ENCODE data around the gene FARS2.
A peak's percentile ranks its signal among the peaks of the same experiment; 100 is the strongest.

Gene FARS2

GRCh38 chr6:5737460-5737859, 476.1 kb downstream of the FARS2 start:
- Histone ChIP-seq H3K27me3 (ENCODE audit: control insufficient read depth, insufficient read depth, low read length) (no peaks in the 10 kb centered on the region), H3K4me3 (ENCODE audit: low read length) (no peak overlapping the region), H3K4me1 (ENCODE audit: control insufficient read depth, low read depth, low read length) (peaks cover 6% of the 10 kb centered on the region), H3K9me3 (ENCODE audit: control insufficient read depth, low read depth, low read length) (no peaks in the 10 kb centered on the region), H3K27ac (ENCODE audit: low read length) (no peak overlapping the region), H3K9ac (ENCODE audit: low read length) (no peak overlapping the region), H3K36me3 (ENCODE audit: control insufficient read depth, low read depth, low read length) (no peaks in the 10 kb centered on the region)

- no peaks in the 10 kb centered on the region for H3K9me3 ChIP-seq (ENCODE audit: control insufficient read depth, low read depth, low read length)
- no peak overlapping the region for H3K4me3 ChIP-seq (ENCODE audit: low read length)
- no peak overlapping the region for H3K9ac ChIP-seq (ENCODE audit: low read length)
- no peaks in the 10 kb centered on the region for H3K27me3 ChIP-seq (ENCODE audit: control insufficient read depth, insufficient read depth, low read length)
- no peaks in the 10 kb centered on the region for H3K36me3 ChIP-seq (ENCODE audit: control insufficient read depth, low read depth, low read length)
- H3K4me1 ChIP-seq (ENCODE audit: control insufficient read depth, low read depth, low read length), result peaks cover 8% of the 10 kb centered on the region
- H3K27ac ChIP-seq (ENCODE audit: low read length), result no peak overlapping the region
Measured at GRCh38 chr6:5738211-5738610, 476.9 kb downstream of the FARS2 start.

- Histone ChIP-seq H3K27ac (ENCODE audit: low read length) (no peak overlapping the region), H3K9me3 (ENCODE audit: control insufficient read depth, low read depth, low read length) (no peaks in the 10 kb centered on the region), H3K9ac (ENCODE audit: low read length) (no peak overlapping the region), H3K27me3 (ENCODE audit: control insufficient read depth, insufficient read depth, low read length) (no peaks in the 10 kb centered on the region), H3K4me1 (ENCODE audit: control insufficient read depth, low read depth, low read length) (peaks cover 11% of the 10 kb centered on the region), H3K4me3 (ENCODE audit: low read length) (no peak overlapping the region), H3K36me3 (ENCODE audit: control insufficient read depth, low read depth, low read length) (no peaks in the 10 kb centered on the region)
Measured at GRCh38 chr6:5744497-5744896, 483.2 kb downstream of the FARS2 start.

- no peak overlapping the region for H3K27ac ChIP-seq (ENCODE audit: low read length)
- H3K27me3 ChIP-seq (ENCODE audit: control insufficient read depth, insufficient read depth, low read length), result no peaks in the 10 kb centered on the region
- H3K9ac ChIP-seq (ENCODE audit: low read length), result no peak overlapping the region
- H3K4me1 ChIP-seq (ENCODE audit: control insufficient read depth, low read depth, low read length), result peaks cover 11% of the 10 kb centered on the region
- no peaks in the 10 kb centered on the region for H3K9me3 ChIP-seq (ENCODE audit: control insufficient read depth, low read depth, low read length)
- H3K4me3 ChIP-seq (ENCODE audit: low read length), result no peak overlapping the region
- H3K36me3 ChIP-seq (ENCODE audit: control insufficient read depth, low read depth, low read length), result no peaks in the 10 kb centered on the region
Measured at GRCh38 chr6:5745081-5745480, 483.8 kb downstream of the FARS2 start.

GRCh38 chr6:5746053-5746758, 484.9 kb downstream of the FARS2 start:
- Histone ChIP-seq H3K9ac (ENCODE audit: low read length) (no peak overlapping the region), H3K4me1 (ENCODE audit: control insufficient read depth, low read depth, low read length) (peaks cover 11% of the 10 kb centered on the region), H3K27ac (ENCODE audit: low read length) (no peak overlapping the region), H3K4me3 (ENCODE audit: low read length) (no peak overlapping the region), H3K9me3 (ENCODE audit: control insufficient read depth, low read depth, low read length) (no peaks in the 10 kb centered on the region), H3K36me3 (ENCODE audit: control insufficient read depth, low read depth, low read length) (no peaks in the 10 kb centered on the region), H3K27me3 (ENCODE audit: control insufficient read depth, insufficient read depth, low read length) (no peaks in the 10 kb centered on the region)

- Histone ChIP-seq H3K4me3 (ENCODE audit: low read length) (no peak overlapping the region), H3K4me1 (ENCODE audit: control insufficient read depth, low read depth, low read length) (peaks cover 12% of the 10 kb centered on the region), H3K36me3 (ENCODE audit: control insufficient read depth, low read depth, low read length) (no peaks in the 10 kb centered on the region), H3K9me3 (ENCODE audit: control insufficient read depth, low read depth, low read length) (no peaks in the 10 kb centered on the region), H3K9ac (ENCODE audit: low read length) (no peak overlapping the region), H3K27ac (ENCODE audit: low read length) (no peak overlapping the region), H3K27me3 (ENCODE audit: control insufficient read depth, insufficient read depth, low read length) (no peaks in the 10 kb centered on the region)
Measured at GRCh38 chr6:5746759-5747130, 485.4 kb downstream of the FARS2 start.

GRCh38 chr6:5747379-5747778, 486.1 kb downstream of the FARS2 start:
- peaks cover 18% of the 10 kb centered on the region for H3K4me1 ChIP-seq (ENCODE audit: control insufficient read depth, low read depth, low read length)
- H3K27ac ChIP-seq (ENCODE audit: low read length), result no peak overlapping the region
- no peaks in the 10 kb centered on the region for H3K27me3 ChIP-seq (ENCODE audit: control insufficient read depth, insufficient read depth, low read length)
- no peaks in the 10 kb centered on the region for H3K9me3 ChIP-seq (ENCODE audit: control insufficient read depth, low read depth, low read length)
- no peak overlapping the region for H3K4me3 ChIP-seq (ENCODE audit: low read length)
- H3K9ac ChIP-seq (ENCODE audit: low read length), result no peak overlapping the region
- no peaks in the 10 kb centered on the region for H3K36me3 ChIP-seq (ENCODE audit: control insufficient read depth, low read depth, low read length)

GRCh38 chr6:5749016-5749650, 487.8 kb downstream of the FARS2 start:
- Histone ChIP-seq H3K9ac (ENCODE audit: low read length) (no peak overlapping the region), H3K4me1 (ENCODE audit: control insufficient read depth, low read depth, low read length) (peaks cover 13% of the 10 kb centered on the region), H3K27ac (ENCODE audit: low read length) (no peak overlapping the region), H3K4me3 (ENCODE audit: low read length) (no peak overlapping the region), H3K9me3 (ENCODE audit: control insufficient read depth, low read depth, low read length) (peaks cover 2% of the 10 kb centered on the region), H3K36me3 (ENCODE audit: control insufficient read depth, low read depth, low read length) (no peaks in the 10 kb centered on the region), H3K27me3 (ENCODE audit: control insufficient read depth, insufficient read depth, low read length) (no peaks in the 10 kb centered on the region)

- H3K27ac ChIP-seq (ENCODE audit: low read length), result no peak overlapping the region
- no peak overlapping the region for H3K4me3 ChIP-seq (ENCODE audit: low read length)
- peaks cover 7% of the 10 kb centered on the region for H3K9me3 ChIP-seq (ENCODE audit: control insufficient read depth, low read depth, low read length)
- H3K9ac ChIP-seq (ENCODE audit: low read length), result no peak overlapping the region
- H3K27me3 ChIP-seq (ENCODE audit: control insufficient read depth, insufficient read depth, low read length), result no peaks in the 10 kb centered on the region
- peaks cover 13% of the 10 kb centered on the region for H3K4me1 ChIP-seq (ENCODE audit: control insufficient read depth, low read depth, low read length)
- no peaks in the 10 kb centered on the region for H3K36me3 ChIP-seq (ENCODE audit: control insufficient read depth, low read depth, low read length)
Measured at GRCh38 chr6:5749651-5750215, 488.4 kb downstream of the FARS2 start.

- Histone ChIP-seq H3K9me3 (ENCODE audit: control insufficient read depth, low read depth, low read length) (peaks cover 7% of the 10 kb centered on the region), H3K9ac (ENCODE audit: low read length) (no peak overlapping the region), H3K27ac (ENCODE audit: low read length) (peak overlapping the region; percentile 4), H3K36me3 (ENCODE audit: control insufficient read depth, low read depth, low read length) (no peaks in the 10 kb centered on the region), H3K27me3 (ENCODE audit: control insufficient read depth, insufficient read depth, low read length) (no peaks in the 10 kb centered on the region), H3K4me1 (ENCODE audit: control insufficient read depth, low read depth, low read length) (peaks cover 10% of the 10 kb centered on the region), H3K4me3 (ENCODE audit: low read length) (no peak overlapping the region)
Measured at GRCh38 chr6:5751525-5752390, 490.4 kb downstream of the FARS2 start.

GRCh38 chr6:5752391-5752680, 491.0 kb downstream of the FARS2 start:
- Histone ChIP-seq H3K27ac (ENCODE audit: low read length) (peak overlapping the region; percentile 4), H3K27me3 (ENCODE audit: control insufficient read depth, insufficient read depth, low read length) (no peaks in the 10 kb centered on the region), H3K4me3 (ENCODE audit: low read length) (no peak overlapping the region), H3K4me1 (ENCODE audit: control insufficient read depth, low read depth, low read length) (peaks cover 10% of the 10 kb centered on the region), H3K9me3 (ENCODE audit: control insufficient read depth, low read depth, low read length) (peaks cover 7% of the 10 kb centered on the region), H3K36me3 (ENCODE audit: control insufficient read depth, low read depth, low read length) (no peaks in the 10 kb centered on the region), H3K9ac (ENCODE audit: low read length) (no peak overlapping the region)
